GM21360 (cell line): ENCODE measurements around the gene ID2.
"Not testable (repeated sequence)": the region's sequence is repeated elsewhere in the genome, so short reads cannot be mapped to it uniquely, and the experiment has no call there.

ENCODE experiments used
- ATAC-seq: cut with Tn5 transposase; IDR thresholded peaks from one replicate; pipeline ENCODE4 v1.9.1; 2021; ENCODE audit warnings: mild to moderate bottlenecking, moderate library complexity; ENCODE audit not compliant: unreplicated experiment

The ID2 gene

GRCh38 chr2:8725838-8726237 lies 44.0 kb downstream of the ID2 start:
- no peak for ATAC-seq

- no peak for ATAC-seq
These were observed 46.6 kb downstream of the ID2 start for GRCh38 chr2:8728305-8729015.

- not testable (repeated sequence) for ATAC-seq
These were observed 47.2 kb downstream of the ID2 start for GRCh38 chr2:8729101-8729500.

- ATAC-seq, result no peak
These were observed 48.1 kb downstream of the ID2 start for GRCh38 chr2:8729939-8730338.

GRCh38 chr2:8732601-8733000 lies 50.7 kb downstream of the ID2 start:
- no peak for ATAC-seq
